Adipose tissue (tissue), 3 donors: ENCODE results near the gene SAMD13. TPM values are rescaled to one million over a fixed set of nuclear protein-coding genes. Genes with fewer than 3 reads are reported as not detected.

ENCODE experiments used
- H3K27ac ChIP-seq: one replicate; pipeline ENCODE4 v1.5.1; 2013; ENCODE audit warnings: low read depth, low read length
- WGBS, 3 donors: extraction: QIAGEN DNeasy Blood & Tissue Kit; methylation state at CpG; one replicate each; pipeline ENCODE4 v1.1.7; 2013; 5-methylcytosine and 5-hydroxymethylcytosine counted together
- polyA plus RNA-seq, 3 donors: library from polyadenylated mRNA; stranded (reverse); fragments of 200-250 nt; gene quantifications; one replicate each; pipeline ENCODE4 v1.2.3, GENCODE V29; 2013
- donor health status: healthy with polysubstance abuse.
- donor health status: Bipolar disorder and iron deficiency.
- donor health status: healthy.

Gene SAMD13
- polyA plus RNA-seq, 3 donors = 0.62 to 1.5 (median 0.95) TPM

- no peak overlapping the region for H3K27ac ChIP-seq
- 76 to 86% (median 79%) methylated on average over 2 of the region's 2 CpGs for WGBS, 3 donors
Measured at GRCh38 chr1:84311296-84311695, 9.8 kb downstream of the SAMD13 start.

GRCh38 chr1:84319662-84320061 is 18.2 kb downstream of the SAMD13 start:
- H3K27ac ChIP-seq = no peak overlapping the region
- 86 to 93% (median 90%) methylated on average over 1 of the region's 1 CpG for WGBS, 3 donors

- 71 to 85% (median 75%) methylated on average over 3 of the region's 3 CpGs for WGBS, 3 donors
- no peak overlapping the region for H3K27ac ChIP-seq
Measured at GRCh38 chr1:84327830-84328229, 26.3 kb downstream of the SAMD13 start.

DNA sequence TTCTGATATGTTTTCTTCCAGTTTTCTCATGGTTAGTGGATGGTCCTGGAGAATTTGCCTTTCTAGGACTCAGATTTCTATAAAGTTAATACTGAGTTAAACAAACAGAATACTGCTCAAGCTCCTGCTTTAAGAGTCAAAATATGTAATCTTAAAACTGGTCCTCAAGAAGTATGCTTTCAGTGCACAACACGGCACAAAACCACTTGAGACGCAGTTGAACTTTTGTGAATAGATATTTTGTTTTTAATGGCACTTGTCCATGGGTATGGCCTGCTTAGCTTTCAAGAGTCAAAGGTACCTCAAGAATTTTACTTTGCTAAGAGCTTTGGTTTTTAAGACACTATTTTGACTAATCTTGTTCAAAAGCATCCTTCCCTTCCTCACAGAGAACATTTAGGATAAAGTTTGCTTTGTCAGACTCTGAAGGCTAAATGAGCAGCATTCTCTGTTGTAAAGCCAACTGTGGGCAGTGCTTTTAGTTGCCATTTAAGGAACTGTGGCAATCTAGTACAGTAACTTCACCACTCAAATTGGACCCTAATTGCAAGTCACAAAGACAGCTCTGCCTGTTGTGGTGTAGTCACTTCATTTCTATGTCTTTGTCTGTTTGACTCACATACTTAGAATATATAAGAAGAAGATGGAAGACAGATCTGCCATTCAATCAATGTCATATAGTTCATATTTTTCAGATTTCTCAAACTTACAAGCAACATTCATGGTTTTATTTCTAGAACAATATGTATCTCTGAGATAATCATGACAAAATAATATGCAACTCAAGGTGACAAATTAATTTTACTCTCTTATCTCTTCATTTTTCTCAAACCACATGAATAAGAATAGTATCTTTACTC is 28.8 kb downstream of the SAMD13 start:
- WGBS, 3 donors = 87 to 95% (median 95%) methylated on average over 2 of the region's 2 CpGs
- H3K27ac ChIP-seq = no peak overlapping the region

GRCh38 chr1:84339503-84339902 is 38.0 kb downstream of the SAMD13 start:
- no peak overlapping the region for H3K27ac ChIP-seq
- WGBS, 3 donors = 77 to 82% (median 82%) methylated on average over 3 of the region's 3 CpGs

DNA sequence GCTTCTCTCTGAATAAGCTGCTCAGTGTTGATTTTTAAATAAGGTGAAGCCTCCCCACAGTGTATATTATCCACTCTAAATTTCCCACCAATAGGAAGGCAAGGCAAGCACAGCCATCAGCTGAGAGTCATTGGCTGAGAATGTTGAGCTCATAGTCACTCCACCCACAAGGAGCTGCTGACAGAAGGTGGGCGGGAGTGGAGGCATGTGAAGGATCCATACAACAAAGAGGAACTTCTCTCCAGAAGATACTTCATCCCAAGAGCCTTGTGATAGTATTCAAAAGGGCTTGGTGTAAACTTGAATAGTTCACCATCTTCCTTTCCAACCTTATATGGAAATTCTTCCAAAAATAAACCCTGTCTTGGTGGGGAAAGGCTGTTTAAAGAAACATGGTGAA is 42.8 kb downstream of the SAMD13 start:
- no peak overlapping the region for H3K27ac ChIP-seq
- WGBS, 3 donors = 93 to 96% (median 94%) methylated on average over 1 of the region's 1 CpG

DNA sequence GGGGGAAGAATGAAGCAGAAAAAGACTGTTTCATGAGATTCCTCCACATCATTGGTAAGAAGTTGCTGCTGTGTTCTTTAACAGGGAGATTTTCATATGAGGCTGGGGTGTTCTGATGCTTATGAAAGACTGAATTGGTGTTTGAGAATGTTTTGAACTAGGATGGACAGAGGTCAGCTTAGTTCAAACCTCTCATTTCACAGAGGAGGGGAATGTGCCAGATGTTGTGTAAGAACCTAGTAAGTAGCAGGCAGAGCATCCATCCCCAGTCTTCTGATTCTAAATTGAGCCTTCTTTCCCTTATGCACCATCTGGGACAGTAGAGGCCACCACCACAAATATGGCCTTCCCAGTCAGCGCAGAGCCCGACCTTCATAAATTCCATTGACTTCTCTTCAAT is 43.7 kb downstream of the SAMD13 start:
- no peak overlapping the region for H3K27ac ChIP-seq
- WGBS, 3 donors = 98 to 100% (median 100%) methylated on average over 2 of the region's 2 CpGs

GRCh38 chr1:84347271-84347931 is 45.9 kb downstream of the SAMD13 start:
- WGBS, 3 donors = 70 to 78% (median 71%) methylated on average over 6 of the region's 6 CpGs
- no peak overlapping the region for H3K27ac ChIP-seq

DNA sequence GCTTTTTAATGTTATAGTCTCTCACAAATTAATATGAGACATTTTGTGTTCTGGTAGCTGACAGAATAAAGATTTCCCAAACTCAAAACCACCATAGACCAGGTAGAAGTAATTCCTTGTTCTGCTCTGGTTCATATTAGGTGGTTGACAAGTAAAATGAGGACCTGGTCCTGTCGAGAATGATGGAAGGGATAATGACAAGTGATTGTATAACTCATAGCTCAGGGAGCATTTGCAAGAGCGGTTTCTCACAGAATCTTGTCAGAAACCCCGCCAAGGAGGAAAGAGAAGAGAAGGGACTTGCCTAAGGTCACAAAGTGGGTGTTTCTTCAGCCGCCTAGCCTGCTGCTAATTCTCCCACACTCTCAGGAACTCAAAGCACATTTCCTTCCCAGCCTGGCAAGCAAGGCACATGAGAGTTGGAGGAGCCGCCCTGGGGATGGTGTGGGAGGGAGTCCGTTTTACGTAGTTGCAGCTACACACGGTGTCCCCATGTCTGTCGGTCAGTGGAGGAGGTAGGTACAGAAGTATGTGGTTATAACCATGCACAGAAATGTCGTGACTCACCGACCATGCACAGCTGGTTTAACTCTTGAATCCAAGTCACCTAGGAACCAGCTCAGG is 46.5 kb downstream of the SAMD13 start:
- 74 to 90% (median 83%) methylated on average over 11 of the region's 11 CpGs for WGBS, 3 donors
- H3K27ac ChIP-seq = no peak overlapping the region

DNA sequence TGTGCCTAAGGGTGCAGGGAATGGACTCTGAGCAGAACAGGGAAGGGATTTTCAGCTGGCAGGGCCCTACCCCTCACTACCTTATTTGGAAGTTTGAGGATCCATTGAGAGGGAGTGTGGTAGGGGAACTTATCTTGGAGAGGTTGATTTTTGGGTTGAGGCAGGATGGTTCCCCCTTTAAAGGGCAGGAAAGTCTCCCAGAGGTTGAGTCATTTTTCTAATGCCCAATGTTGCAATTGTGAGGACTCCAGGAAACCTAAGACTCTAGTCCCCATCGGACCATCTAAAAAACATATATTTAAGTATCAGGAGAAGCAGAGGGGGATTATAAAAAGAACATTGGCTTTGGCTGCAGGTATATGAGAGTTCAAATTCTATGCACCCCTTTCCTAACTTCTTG is 47.3 kb downstream of the SAMD13 start:
- H3K27ac ChIP-seq = no peak overlapping the region
- 87 to 100% (median 93%) methylated on average over 1 of the region's 1 CpG for WGBS, 3 donors

GRCh38 chr1:84350104-84350503 is 48.6 kb downstream of the SAMD13 start:
- no peak overlapping the region for H3K27ac ChIP-seq
- WGBS, 3 donors = 59 to 64% (median 60%) methylated on average over 3 of the region's 3 CpGs

GRCh38 chr1:84350550-84350949 is 49.0 kb downstream of the SAMD13 start:
- H3K27ac ChIP-seq = no peak overlapping the region
- 89 to 92% (median 91%) methylated on average over 3 of the region's 3 CpGs for WGBS, 3 donors

- 61 to 81% (median 74%) methylated on average over 3 of the region's 3 CpGs for WGBS, 3 donors
- H3K27ac ChIP-seq = no peak overlapping the region
Measured at GRCh38 chr1:84352298-84353106, 51.0 kb downstream of the SAMD13 start.

DNA sequence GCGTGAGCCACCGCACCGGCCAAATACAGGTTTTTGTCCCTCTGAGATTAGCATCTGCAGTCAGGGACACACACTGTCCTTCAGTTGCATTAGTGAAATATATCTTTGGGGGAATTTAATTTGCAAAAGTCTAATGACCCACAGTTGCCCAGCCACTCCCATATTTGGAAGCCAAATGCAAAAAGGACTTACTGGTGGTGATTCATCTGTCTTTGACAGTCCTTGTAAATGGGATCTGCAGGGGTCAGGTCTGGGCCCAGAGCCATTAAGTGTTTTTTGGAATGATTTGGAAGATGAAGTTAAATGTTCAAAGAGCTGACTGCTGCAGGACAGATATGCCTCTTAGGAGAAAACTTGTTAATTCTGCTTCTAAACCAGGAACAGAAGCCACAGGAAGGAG is 52.2 kb downstream of the SAMD13 start:
- no peak overlapping the region for H3K27ac ChIP-seq
- WGBS, 3 donors = 74 to 93% (median 74%) methylated on average over 3 of the region's 3 CpGs

DNA sequence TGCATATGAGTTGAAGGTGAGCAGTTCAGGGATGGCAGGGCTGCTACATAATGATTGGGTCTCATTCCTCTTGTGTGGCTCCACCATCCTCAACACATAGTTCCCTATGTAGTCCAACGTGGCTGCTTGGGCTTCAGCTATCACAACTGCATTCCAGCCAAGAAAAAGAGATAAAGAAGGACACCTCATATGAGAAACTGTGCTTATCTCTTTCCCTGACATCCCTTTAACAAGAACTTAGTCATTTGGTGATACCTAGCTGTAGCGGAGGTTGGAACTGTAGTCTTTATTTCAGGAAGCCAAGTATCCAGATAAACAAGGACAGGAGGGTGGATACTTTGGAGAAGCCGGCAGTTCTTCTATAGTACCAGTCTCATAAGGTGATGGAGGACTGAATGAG is 54.0 kb downstream of the SAMD13 start:
- 86 to 90% (median 89%) methylated on average over 3 of the region's 3 CpGs for WGBS, 3 donors
- H3K27ac ChIP-seq = no peak overlapping the region

- no peak overlapping the region for H3K27ac ChIP-seq
- WGBS, 3 donors = 75 to 85% (median 79%) methylated on average over 1 of the region's 1 CpG
Measured at GRCh38 chr1:84356881-84357280, 55.4 kb downstream of the SAMD13 start.

DNA sequence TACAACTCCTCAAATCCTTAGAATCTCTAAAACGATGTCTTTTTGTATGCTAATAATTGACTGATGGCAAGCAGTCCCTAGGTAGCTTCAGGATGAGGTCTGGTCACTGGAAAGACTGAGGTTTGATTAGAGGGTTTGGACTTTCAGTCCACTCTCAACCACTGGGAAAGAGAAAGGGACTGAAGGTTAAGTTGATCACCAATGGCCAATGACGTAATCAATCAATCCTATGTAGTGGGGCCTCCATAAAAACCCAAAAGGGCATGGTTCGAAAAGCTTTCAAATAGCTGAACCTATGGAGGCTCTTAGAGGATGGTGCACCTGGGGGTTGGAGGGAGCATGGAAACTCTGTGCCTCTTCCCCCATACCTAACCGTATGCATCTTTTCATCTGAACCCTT is 57.2 kb downstream of the SAMD13 start:
- no peak overlapping the region for H3K27ac ChIP-seq
- WGBS, 3 donors = 93 to 95% (median 93%) methylated on average over 4 of the region's 4 CpGs

GRCh38 chr1:84360316-84360715 is 58.8 kb downstream of the SAMD13 start:
- 50 to 73% (median 64%) methylated on average over 1 of the region's 1 CpG for WGBS, 3 donors
- H3K27ac ChIP-seq = no peak overlapping the region

- H3K27ac ChIP-seq = no peak overlapping the region
- 94 to 99% (median 97%) methylated on average over 3 of the region's 3 CpGs for WGBS, 3 donors
Measured at GRCh38 chr1:84361796-84362195, 60.3 kb downstream of the SAMD13 start.
